Sigmoid colon (tissue), 4 donors: ENCODE measurements around the gene ADAMTSL1.

ENCODE experiments used
- EP300 ChIP-seq, 4 donors: sonication (generic); formaldehyde crosslinking; IDR thresholded peaks; one replicate each; pipeline ENCODE4 v1.6.1; 2017; ENCODE audit warnings: antibody characterized with exemption in 4 of 4
- POLR2A ChIP-seq, 2 donors: fragments of 450-650 bp; IDR thresholded peaks; one replicate each; pipeline ENCODE4 v1.6.1; 2016; ENCODE audit warnings: antibody characterized with exemption in 2 of 2, mild to moderate bottlenecking in 2 of 2, moderate library complexity in 2 of 2
- TF ChIP-seq, protein P1 (sequence below), 4 experiments: fragments of 450-650 bp in 3 of 4; fragments of 200-600 bp in 1 of 4; IDR thresholded peaks; one replicate each; pipeline ENCODE4 v1.5.1; 2016 to 2019; ENCODE audit warnings: antibody characterized with exemption in 4 of 4, mild to moderate bottlenecking in 3 of 4, moderate library complexity in 2 of 4

DNA sequence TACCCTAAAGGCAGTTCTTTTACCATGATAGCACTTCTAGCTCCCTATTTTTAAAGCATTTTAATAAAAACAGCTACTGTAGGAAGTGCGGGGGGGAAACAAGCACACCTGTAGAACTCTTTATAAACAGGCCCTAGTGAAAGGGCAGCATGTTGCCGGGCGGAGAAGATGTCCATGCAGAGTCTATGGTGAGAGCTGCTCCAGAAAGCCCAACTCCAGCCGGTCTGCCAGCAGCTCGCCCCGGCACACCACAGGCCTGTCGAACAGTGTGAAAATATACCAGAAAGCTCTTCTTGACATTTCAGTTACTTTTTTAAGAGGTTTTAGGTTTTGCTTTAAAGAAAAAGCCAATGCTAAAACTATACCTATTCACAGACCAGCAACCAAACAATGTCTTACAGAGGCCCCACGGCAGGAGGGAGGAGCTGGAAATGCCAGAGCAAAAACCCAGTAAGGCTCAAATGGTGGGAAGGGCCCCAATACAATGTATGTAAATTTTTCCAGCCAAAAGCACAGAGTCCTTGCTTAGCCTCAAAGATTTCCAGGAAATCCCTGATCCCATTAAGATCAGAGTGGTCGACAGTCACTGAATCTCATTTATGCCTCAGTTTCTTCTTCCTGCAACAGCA is 437.9 kb downstream of the ADAMTSL1 start:
- TF ChIP-seq POLR2A (IDR thresholded peaks at IDR 0.05) (no peak), EP300 (IDR thresholded peaks at IDR 0.05) (no peak)
- TF ChIP-seq, protein P1, sequence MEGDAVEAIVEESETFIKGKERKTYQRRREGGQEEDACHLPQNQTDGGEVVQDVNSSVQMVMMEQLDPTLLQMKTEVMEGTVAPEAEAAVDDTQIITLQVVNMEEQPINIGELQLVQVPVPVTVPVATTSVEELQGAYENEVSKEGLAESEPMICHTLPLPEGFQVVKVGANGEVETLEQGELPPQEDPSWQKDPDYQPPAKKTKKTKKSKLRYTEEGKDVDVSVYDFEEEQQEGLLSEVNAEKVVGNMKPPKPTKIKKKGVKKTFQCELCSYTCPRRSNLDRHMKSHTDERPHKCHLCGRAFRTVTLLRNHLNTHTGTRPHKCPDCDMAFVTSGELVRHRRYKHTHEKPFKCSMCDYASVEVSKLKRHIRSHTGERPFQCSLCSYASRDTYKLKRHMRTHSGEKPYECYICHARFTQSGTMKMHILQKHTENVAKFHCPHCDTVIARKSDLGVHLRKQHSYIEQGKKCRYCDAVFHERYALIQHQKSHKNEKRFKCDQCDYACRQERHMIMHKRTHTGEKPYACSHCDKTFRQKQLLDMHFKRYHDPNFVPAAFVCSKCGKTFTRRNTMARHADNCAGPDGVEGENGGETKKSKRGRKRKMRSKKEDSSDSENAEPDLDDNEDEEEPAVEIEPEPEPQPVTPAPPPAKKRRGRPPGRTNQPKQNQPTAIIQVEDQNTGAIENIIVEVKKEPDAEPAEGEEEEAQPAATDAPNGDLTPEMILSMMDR (IDR thresholded peaks at IDR 0.05), result no peak
